Cardiac muscle cell (in vitro differentiated cells and primary cell): ENCODE results near the gene C5orf58. TPM values are rescaled to one million over a fixed set of nuclear protein-coding genes. Genes with fewer than 3 reads are reported as not detected.

Source experiments
- DNase-seq, 2 donors: peaks; one replicate each; pipeline versions ENCODE4 v3.0.0 to v3.0.0-alpha.2; 2010 to 2017; ENCODE audit warnings: low read depth in 1 of 2, low spot score in 1 of 2
- H3K27ac ChIP-seq: fragments of 200-600 bp; sonication (generic); 2 replicates; pipeline ENCODE4 v1.5.1; 2016
- H3K27me3 ChIP-seq: fragments of 200-600 bp; sonication (generic); 2 replicates; pipeline ENCODE4 v1.6.0; 2016; ENCODE audit warnings: control low read depth
- H3K36me3 ChIP-seq: fragments of 200-600 bp; sonication (generic); 2 replicates; pipeline ENCODE4 v1.5.1; 2016; ENCODE audit warnings: control low read depth
- H3K4me1 ChIP-seq: fragments of 200-600 bp; sonication (generic); 2 replicates; pipeline ENCODE4 v1.8.1; 2017; ENCODE audit warnings: low read depth, mild to moderate bottlenecking, mixed run types
- H3K4me3 ChIP-seq: fragments of 200-600 bp; sonication (generic); 2 replicates; pipeline ENCODE4 v1.5.1; 2016; ENCODE audit warnings: mild to moderate bottlenecking
- H3K9me3 ChIP-seq: fragments of 200-600 bp; sonication (generic); 2 replicates; pipeline ENCODE4 v1.5.1; 2017; ENCODE audit warnings: low read depth, mild to moderate bottlenecking, control low read depth
- CTCF ChIP-seq: IDR thresholded peaks from 2 replicates; pipeline ENCODE4 v1.5.1; 2012; ENCODE audit warnings: low read depth, mild to moderate bottlenecking, low read length
- polyA plus RNA-seq: library from polyadenylated mRNA; unstranded; fragments of >200 nt; fragmentation: Nextera tagmentation; extraction: Ambion mirVana; gene quantifications from 2 replicates; pipeline ENCODE4 v1.2.1, GENCODE V29; 2016
- total RNA-seq: library from RNA; depleted of rRNA; stranded (reverse); fragments of >200 nt; gene quantifications from 2 replicates; pipeline ENCODE4 v1.2.3, GENCODE V29; 2016

Gene C5orf58
- total and polyA plus RNA-seq, 2 experiments from 2014 or later = not detected

GRCh38 chr5:170251462-170251861 is 18.7 kb downstream of the C5orf58 start:
- TF ChIP-seq CTCF = no peak
- Histone ChIP-seq H3K27ac (no peak overlapping the region), H3K9me3 (no peaks in the 10 kb centered on the region), H3K4me3 (no peak overlapping the region), H3K36me3 (no peaks in the 10 kb centered on the region), H3K4me1 (peaks cover 9% of the 10 kb centered on the region), H3K27me3 (peaks cover 25% of the 10 kb centered on the region)
- no peak for DNase-seq

GRCh38 chr5:170252109-170252508 is 19.3 kb downstream of the C5orf58 start:
- no peaks in the 10 kb centered on the region for H3K36me3 ChIP-seq
- no peak for TF ChIP-seq CTCF
- no peak for DNase-seq
- no peak overlapping the region for H3K4me3 ChIP-seq
- peaks cover 9% of the 10 kb centered on the region for H3K4me1 ChIP-seq
- no peak overlapping the region for H3K27ac ChIP-seq
- peaks cover 25% of the 10 kb centered on the region for H3K27me3 ChIP-seq
- H3K9me3 ChIP-seq = no peaks in the 10 kb centered on the region

GRCh38 chr5:170252720-170253350 is 20.1 kb downstream of the C5orf58 start:
- TF ChIP-seq CTCF = no peak
- Histone ChIP-seq H3K27me3 (peaks cover 25% of the 10 kb centered on the region), H3K9me3 (no peaks in the 10 kb centered on the region), H3K4me1 (peaks cover 9% of the 10 kb centered on the region), H3K4me3 (no peak overlapping the region), H3K27ac (no peak overlapping the region), H3K36me3 (no peaks in the 10 kb centered on the region)
- no peak for DNase-seq

GRCh38 chr5:170254056-170254455 is 21.3 kb downstream of the C5orf58 start:
- DNase-seq = no peak
- no peak for TF ChIP-seq CTCF
- H3K36me3 ChIP-seq = no peaks in the 10 kb centered on the region
- peaks cover 9% of the 10 kb centered on the region for H3K4me1 ChIP-seq
- H3K4me3 ChIP-seq = no peak overlapping the region
- peaks cover 25% of the 10 kb centered on the region for H3K27me3 ChIP-seq
- no peaks in the 10 kb centered on the region for H3K9me3 ChIP-seq
- H3K27ac ChIP-seq = no peak overlapping the region

- Histone ChIP-seq H3K9me3 (no peaks in the 10 kb centered on the region), H3K36me3 (no peaks in the 10 kb centered on the region), H3K27ac (no peak overlapping the region), H3K4me1 (no peaks in the 10 kb centered on the region), H3K27me3 (peaks cover 25% of the 10 kb centered on the region), H3K4me3 (no peak overlapping the region)
- DNase-seq = no peak
- TF ChIP-seq CTCF = no peak
Measured at GRCh38 chr5:170256571-170256970, 23.8 kb downstream of the C5orf58 start.
